Upper lobe of left lung (tissue), 6 donors: Measurements from ENCODE around the gene RGS5. TPM values are rescaled to one million over a fixed set of nuclear protein-coding genes. Genes with fewer than 3 reads are reported as not detected.

Experiments
- ATAC-seq, 2 donors: fragments of 200-7000 bp; cut with Tn5 transposase; one replicate each; pipeline ENCODE4 v1.9.1; 2022; ENCODE audit warnings: mild to moderate bottlenecking in 2 of 2, moderate library complexity in 2 of 2; ENCODE audit not compliant: low FRiP score in 2 of 2
- DNase-seq, 2 donors: peaks; one replicate each; pipeline ENCODE4 v3.0.0-alpha.2; 2019 to 2020
- H3K27ac ChIP-seq, 4 donors: fragments of 200-600 bp; sonication (generic); one replicate each; pipeline ENCODE4 v1.5.1; 2016 to 2019
- H3K27me3 ChIP-seq, 4 donors: fragments of 200-600 bp; sonication (generic); one replicate each; pipeline ENCODE4 v1.5.1; 2017 to 2019
- H3K36me3 ChIP-seq, 4 donors: fragments of 200-600 bp; sonication (generic); one replicate each; pipeline ENCODE4 v1.5.1; 2016 to 2019
- H3K4me1 ChIP-seq, 4 donors: fragments of 200-600 bp; sonication (generic); one replicate each; pipeline ENCODE4 v1.5.1; 2018 to 2019
- H3K4me3 ChIP-seq, 4 donors: fragments of 200-600 bp; sonication (generic); one replicate each; pipeline ENCODE4 v1.5.1; 2017 to 2019; ENCODE audit warnings: mild to moderate bottlenecking in 2 of 4, moderate library complexity in 1 of 4
- H3K9me3 ChIP-seq, 4 donors: fragments of 200-600 bp; sonication (generic); one replicate each; pipeline ENCODE4 v1.5.1; 2018 to 2019
- EP300 ChIP-seq, 4 donors: sonication (generic); formaldehyde crosslinking; IDR thresholded peaks; one replicate each; pipeline ENCODE4 v1.5.1; 2017; ENCODE audit warnings: antibody characterized with exemption in 4 of 4, control low read depth in 2 of 4
- POLR2A ChIP-seq, 4 donors: fragments of 450-650 bp; IDR thresholded peaks; one replicate each; pipeline ENCODE4 v1.5.1; 2016 to 2017; ENCODE audit warnings: antibody characterized with exemption in 4 of 4, mild to moderate bottlenecking in 2 of 4
- POLR2AphosphoS5 ChIP-seq, 2 donors: sonication (generic); formaldehyde crosslinking; IDR thresholded peaks; one replicate each; pipeline ENCODE4 v1.5.1; 2017; ENCODE audit warnings: antibody characterized with exemption in 2 of 2
- WGBS, 2 donors: methylation state at CpG; one replicate each; pipeline ENCODE4 v1.1.5; 2017 to 2018; 5-methylcytosine and 5-hydroxymethylcytosine counted together
- total RNA-seq, 6 donors: library from RNA; depleted of rRNA in 4 of 6; stranded (reverse); fragments of >200 nt in 4 of 6; gene quantifications; one replicate each; pipeline versions ENCODE4 v1.1.0 to v1.2.1, GENCODE V29; 2016 to 2021
- TF ChIP-seq, protein P1 (sequence below), 6 experiments: fragments of 450-650 bp in 4 of 6; fragments of 200-600 bp in 2 of 6; sonication (generic) in 2 of 6; IDR thresholded peaks; one replicate each; pipeline ENCODE4 v1.5.1; 2016 to 2019; ENCODE audit warnings: antibody characterized with exemption in 6 of 6
- donor health status: DM: no; HTN: no; CAD: no; lungs with moderate emphysema.
- donor health status: DM: no; HTN: yes; CAD: no; lungs with severe emphysema.

Gene RGS5
- total RNA-seq, 6 donors from 2014 or later: 30.6 to 65.6 (median 53.5) TPM

DNA sequence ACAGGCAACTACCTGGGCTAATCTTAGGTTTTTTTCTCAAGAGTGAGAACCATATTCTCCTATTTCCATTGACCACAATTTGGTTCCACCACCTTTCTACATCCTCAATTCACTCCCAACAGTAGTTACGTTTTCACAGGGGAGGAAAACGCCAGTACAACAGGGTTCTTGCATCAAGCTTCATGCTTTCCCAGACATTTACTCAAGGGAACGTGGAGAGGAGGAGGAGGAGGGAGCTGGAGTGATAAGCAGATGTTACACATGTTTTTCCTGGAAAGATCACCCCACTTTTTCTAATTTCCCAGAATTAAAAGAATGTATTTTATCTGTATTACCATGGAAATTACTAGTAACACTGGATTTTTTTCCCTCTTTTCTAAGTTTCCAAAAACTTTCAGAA is 58.3 kb downstream of the RGS5 start:
- Histone ChIP-seq H3K27ac (no peak overlapping the region), H3K9me3 (no peaks in the 10 kb centered on the region), H3K4me3 (no peak overlapping the region), H3K27me3 (no peaks in the 10 kb centered on the region), H3K4me1 (no peaks in the 10 kb centered on the region), H3K36me3 (no peaks in the 10 kb centered on the region)
- WGBS, 2 donors: 56 to 69% methylated on average over 3 of the region's 3 CpGs
- DNase-seq (no peak), ATAC-seq (peak in 1 of 2 donors; percentile 46)
- TF ChIP-seq, protein P1, sequence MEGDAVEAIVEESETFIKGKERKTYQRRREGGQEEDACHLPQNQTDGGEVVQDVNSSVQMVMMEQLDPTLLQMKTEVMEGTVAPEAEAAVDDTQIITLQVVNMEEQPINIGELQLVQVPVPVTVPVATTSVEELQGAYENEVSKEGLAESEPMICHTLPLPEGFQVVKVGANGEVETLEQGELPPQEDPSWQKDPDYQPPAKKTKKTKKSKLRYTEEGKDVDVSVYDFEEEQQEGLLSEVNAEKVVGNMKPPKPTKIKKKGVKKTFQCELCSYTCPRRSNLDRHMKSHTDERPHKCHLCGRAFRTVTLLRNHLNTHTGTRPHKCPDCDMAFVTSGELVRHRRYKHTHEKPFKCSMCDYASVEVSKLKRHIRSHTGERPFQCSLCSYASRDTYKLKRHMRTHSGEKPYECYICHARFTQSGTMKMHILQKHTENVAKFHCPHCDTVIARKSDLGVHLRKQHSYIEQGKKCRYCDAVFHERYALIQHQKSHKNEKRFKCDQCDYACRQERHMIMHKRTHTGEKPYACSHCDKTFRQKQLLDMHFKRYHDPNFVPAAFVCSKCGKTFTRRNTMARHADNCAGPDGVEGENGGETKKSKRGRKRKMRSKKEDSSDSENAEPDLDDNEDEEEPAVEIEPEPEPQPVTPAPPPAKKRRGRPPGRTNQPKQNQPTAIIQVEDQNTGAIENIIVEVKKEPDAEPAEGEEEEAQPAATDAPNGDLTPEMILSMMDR (IDR thresholded peaks at IDR 0.05): no peak
- TF ChIP-seq EP300 (IDR thresholded peaks at IDR 0.05) (no peak), POLR2A (IDR thresholded peaks at IDR 0.05) (no peak), POLR2AphosphoS5 (IDR thresholded peaks at IDR 0.05) (no peak)

DNA sequence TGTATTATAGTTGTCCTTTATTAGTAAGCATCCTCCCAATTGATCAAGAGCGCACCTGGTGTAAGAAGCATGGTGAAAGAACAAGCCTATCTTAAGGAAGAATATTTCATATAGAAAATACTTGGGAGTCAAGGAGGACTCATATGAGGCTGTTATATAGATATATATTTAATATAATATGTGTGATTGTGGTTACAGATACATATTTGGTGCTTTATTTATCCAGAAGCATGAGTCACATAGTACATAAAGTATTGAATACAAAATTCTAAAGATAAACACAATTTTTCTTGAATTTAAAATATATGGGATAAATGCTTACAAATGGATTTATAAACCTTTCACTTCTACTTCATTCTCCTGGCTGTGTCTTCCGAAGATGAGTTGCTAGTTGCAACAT is 60.6 kb downstream of the RGS5 start:
- no peak for DNase-seq
- Histone ChIP-seq H3K36me3 (no peaks in the 10 kb centered on the region), H3K27ac (no peak overlapping the region), H3K4me3 (no peak overlapping the region), H3K27me3 (no peaks in the 10 kb centered on the region), H3K9me3 (no peaks in the 10 kb centered on the region), H3K4me1 (no peaks in the 10 kb centered on the region)
- no peak for ATAC-seq
- WGBS, 2 donors: 82 to 87% methylated on average over 2 of the region's 2 CpGs
- no peak for TF ChIP-seq POLR2AphosphoS5 (IDR thresholded peaks at IDR 0.05)
- TF ChIP-seq POLR2A (IDR thresholded peaks at IDR 0.05): no peak

DNA sequence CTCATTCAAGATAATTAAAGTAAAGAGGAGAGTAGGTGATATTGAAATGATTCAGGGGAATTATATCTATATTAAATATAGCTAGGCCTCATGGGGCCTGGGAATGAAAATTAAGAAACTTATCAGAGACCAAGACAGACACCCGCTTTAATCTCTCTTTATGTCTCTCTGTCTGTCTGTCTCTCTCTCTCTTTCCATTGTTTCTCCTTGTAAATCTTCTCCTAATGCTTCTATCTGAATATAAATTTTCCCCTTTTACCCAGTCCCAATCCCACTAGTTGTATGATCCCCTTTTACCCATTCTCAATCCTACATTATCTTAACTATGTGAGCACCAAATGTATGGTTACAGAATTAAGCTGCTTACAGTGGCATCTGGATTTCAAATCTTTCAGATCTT is 61.2 kb downstream of the RGS5 start:
- no peaks in the 10 kb centered on the region for H3K9me3 ChIP-seq
- ATAC-seq (no peak), DNase-seq (no peak)
- WGBS, 2 donors: 96 to 98% methylated on average over 1 of the region's 1 CpG
- no peak overlapping the region for H3K27ac ChIP-seq
- TF ChIP-seq POLR2A (IDR thresholded peaks at IDR 0.05) (no peak), EP300 (IDR thresholded peaks at IDR 0.05) (no peak), POLR2AphosphoS5 (IDR thresholded peaks at IDR 0.05) (no peak)
- TF ChIP-seq, protein P1 (IDR thresholded peaks at IDR 0.05): no peak
- H3K36me3 ChIP-seq: no peaks in the 10 kb centered on the region
- H3K27me3 ChIP-seq: no peaks in the 10 kb centered on the region
- no peak overlapping the region for H3K4me3 ChIP-seq
- no peaks in the 10 kb centered on the region for H3K4me1 ChIP-seq

DNA sequence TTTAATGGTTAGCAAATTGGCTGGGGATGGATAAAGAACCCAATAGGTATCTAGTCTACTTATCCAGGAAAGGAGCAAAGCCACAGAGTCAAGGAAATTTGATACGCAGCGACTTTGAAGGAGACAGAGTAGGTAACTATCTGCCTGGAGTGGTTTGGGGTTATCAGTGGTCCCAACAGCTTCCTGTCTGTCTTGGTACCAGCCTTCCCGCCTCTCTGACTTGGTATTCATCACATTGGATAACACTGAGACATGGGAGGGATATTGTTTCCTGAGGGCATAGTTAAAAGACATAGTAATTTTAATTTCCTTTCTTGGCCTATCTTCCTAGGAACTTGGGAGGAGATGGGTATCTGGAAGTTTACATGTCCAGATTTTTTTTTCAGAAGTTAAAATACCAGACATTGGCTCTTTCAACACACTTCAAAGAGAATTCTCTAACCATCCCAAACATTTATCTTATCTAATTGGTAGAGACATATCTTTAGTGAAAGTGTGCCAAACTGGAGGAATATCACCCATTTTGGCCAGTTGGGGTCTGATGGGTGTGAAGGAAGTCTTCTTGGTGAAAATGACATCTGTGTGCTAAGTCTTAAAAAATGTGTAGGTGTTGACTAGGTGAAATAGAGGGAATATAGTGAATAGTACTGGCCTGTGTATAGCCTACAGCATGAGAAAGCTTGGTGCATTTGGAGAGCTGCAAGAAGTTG is 65.0 kb downstream of the RGS5 start:
- Histone ChIP-seq H3K27me3 (no peaks in the 10 kb centered on the region), H3K4me1 (no peaks in the 10 kb centered on the region)

DNA sequence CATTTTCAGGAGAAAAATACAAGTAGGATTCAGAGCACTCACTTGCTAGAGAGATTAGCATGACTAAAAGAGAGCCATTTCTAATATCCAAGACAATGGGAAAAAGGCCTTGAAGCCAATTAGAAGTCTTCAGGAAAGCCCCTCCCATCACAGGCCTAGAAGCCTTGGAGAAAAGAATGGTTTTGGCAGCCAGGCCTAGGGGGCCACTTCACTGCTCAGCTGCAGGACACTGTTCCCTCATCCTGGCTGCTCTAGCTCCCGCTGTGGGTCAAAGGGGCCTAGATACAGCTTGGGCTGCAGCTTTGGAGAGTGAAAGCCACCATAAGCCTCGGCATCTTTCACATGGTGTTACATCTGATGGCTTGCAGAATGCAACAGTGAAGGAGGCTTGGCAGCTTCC is 70.7 kb downstream of the RGS5 start:
- 83 to 100% methylated on average over 1 to 2 of the region's 2 CpGs for WGBS, 2 donors
- H3K27ac ChIP-seq: no peak overlapping the region
- DNase-seq: no peak

More for the DNA sequence above, 65.0 kb downstream of the RGS5 start:
- TF ChIP-seq, protein P1 (IDR thresholded peaks at IDR 0.05): no peak
- TF ChIP-seq POLR2AphosphoS5 (IDR thresholded peaks at IDR 0.05): no peak
- TF ChIP-seq EP300 (IDR thresholded peaks at IDR 0.05): no peak
- no peak for TF ChIP-seq POLR2A (IDR thresholded peaks at IDR 0.05)
- 74 to 84% methylated on average over 3 of the region's 3 CpGs for WGBS, 2 donors
- no peak for ATAC-seq
- no peak overlapping the region for H3K27ac ChIP-seq
- H3K36me3 ChIP-seq: no peaks in the 10 kb centered on the region
- H3K9me3 ChIP-seq: no peaks in the 10 kb centered on the region
- no peak overlapping the region for H3K4me3 ChIP-seq
- no peak for DNase-seq

More for the DNA sequence above, 70.7 kb downstream of the RGS5 start:
- Histone ChIP-seq H3K4me1 (no peaks in the 10 kb centered on the region), H3K9me3 (no peaks in the 10 kb centered on the region), H3K27me3 (no peaks in the 10 kb centered on the region), H3K36me3 (no peaks in the 10 kb centered on the region), H3K4me3 (no peak overlapping the region)
- no peak for TF ChIP-seq EP300 (IDR thresholded peaks at IDR 0.05)
- no peak for TF ChIP-seq POLR2A (IDR thresholded peaks at IDR 0.05)
- no peak for TF ChIP-seq POLR2AphosphoS5 (IDR thresholded peaks at IDR 0.05)
- TF ChIP-seq, protein P1 (IDR thresholded peaks at IDR 0.05): no peak
- ATAC-seq: no peak
